ENCODE results near the gene TAF4.

- TF ChIP-seq, protein P1, sequence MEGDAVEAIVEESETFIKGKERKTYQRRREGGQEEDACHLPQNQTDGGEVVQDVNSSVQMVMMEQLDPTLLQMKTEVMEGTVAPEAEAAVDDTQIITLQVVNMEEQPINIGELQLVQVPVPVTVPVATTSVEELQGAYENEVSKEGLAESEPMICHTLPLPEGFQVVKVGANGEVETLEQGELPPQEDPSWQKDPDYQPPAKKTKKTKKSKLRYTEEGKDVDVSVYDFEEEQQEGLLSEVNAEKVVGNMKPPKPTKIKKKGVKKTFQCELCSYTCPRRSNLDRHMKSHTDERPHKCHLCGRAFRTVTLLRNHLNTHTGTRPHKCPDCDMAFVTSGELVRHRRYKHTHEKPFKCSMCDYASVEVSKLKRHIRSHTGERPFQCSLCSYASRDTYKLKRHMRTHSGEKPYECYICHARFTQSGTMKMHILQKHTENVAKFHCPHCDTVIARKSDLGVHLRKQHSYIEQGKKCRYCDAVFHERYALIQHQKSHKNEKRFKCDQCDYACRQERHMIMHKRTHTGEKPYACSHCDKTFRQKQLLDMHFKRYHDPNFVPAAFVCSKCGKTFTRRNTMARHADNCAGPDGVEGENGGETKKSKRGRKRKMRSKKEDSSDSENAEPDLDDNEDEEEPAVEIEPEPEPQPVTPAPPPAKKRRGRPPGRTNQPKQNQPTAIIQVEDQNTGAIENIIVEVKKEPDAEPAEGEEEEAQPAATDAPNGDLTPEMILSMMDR (conservative IDR thresholded peaks at IDR 0.05 in 1 of 2, IDR thresholded peaks at IDR 0.05 in 1 of 2; ENCODE audit: low read depth in 1 of 2, low read length in 2 of 2) = no peak
- no peak for TF ChIP-seq EZH2 (IDR thresholded peaks at IDR 0.05; ENCODE audit: low read length, missing control alignments)
These were observed 91.9 kb downstream of the TAF4 start for GRCh38 chr20:61973515-61974356.

Data from fibroblast of lung (primary cell).